Mesenchymal stem cell (in vitro differentiated cells and primary cell): ENCODE results near the gene CARD11.

ENCODE experiments used
- DNase-seq: peaks from one replicate; pipeline ENCODE4 v3.0.0-alpha.2; 2013
- H2AFZ ChIP-seq: one replicate; pipeline ENCODE4 v1.6.1; 2013; ENCODE audit warnings: low read depth, mild to moderate bottlenecking, control low read depth, inconsistent platforms, low read length, moderate library complexity
- H2AK5ac ChIP-seq: 2 replicates; pipeline ENCODE4 v1.6.1; 2013; ENCODE audit warnings: low read length, moderate library complexity, mild to moderate bottlenecking, inconsistent platforms; ENCODE audit not compliant: severe bottlenecking
- H2BK120ac ChIP-seq: one replicate; pipeline ENCODE4 v1.6.1; 2013; ENCODE audit warnings: low read depth, mild to moderate bottlenecking, inconsistent platforms, low read length, moderate library complexity
- H2BK12ac ChIP-seq, 2 experiments: one replicate each; pipeline ENCODE4 v1.6.1; 2013; ENCODE audit warnings: inconsistent platforms in 2 of 2, low read length in 2 of 2, mild to moderate bottlenecking in 2 of 2, moderate library complexity in 2 of 2, control low read depth in 1 of 2
- H2BK15ac ChIP-seq: one replicate; pipeline ENCODE4 v1.6.1; 2013; ENCODE audit warnings: mild to moderate bottlenecking, low read depth, inconsistent platforms; ENCODE audit not compliant: poor library complexity, severe bottlenecking
- H2BK5ac ChIP-seq: 2 replicates; pipeline ENCODE4 v1.6.1; 2013; ENCODE audit warnings: low read depth, mild to moderate bottlenecking, low read length, control low read depth, inconsistent platforms; ENCODE audit not compliant: poor library complexity, severe bottlenecking
- H3K14ac ChIP-seq, 2 experiments: one replicate each; pipeline ENCODE4 v1.6.1; 2013; ENCODE audit warnings: inconsistent platforms in 2 of 2, low read length in 2 of 2, control low read depth in 1 of 2, mild to moderate bottlenecking in 1 of 2, moderate library complexity in 1 of 2
- H3K18ac ChIP-seq, 2 experiments: one replicate each; pipeline ENCODE4 v1.6.1; 2013; ENCODE audit warnings: inconsistent platforms in 2 of 2, low read length in 2 of 2, control low read depth in 1 of 2, low read depth in 1 of 2, mild to moderate bottlenecking in 1 of 2
- H3K23ac ChIP-seq, 2 experiments: one replicate each; pipeline ENCODE4 v1.6.1; 2013; ENCODE audit warnings: inconsistent platforms in 2 of 2, low read length in 2 of 2, mild to moderate bottlenecking in 2 of 2, moderate library complexity in 2 of 2, control low read depth in 1 of 2
- H3K27ac ChIP-seq: 2 replicates; pipeline ENCODE4 v1.5.1; 2013; ENCODE audit warnings: mild to moderate bottlenecking, moderate library complexity, low read length, control low read depth, inconsistent platforms; ENCODE audit not compliant: poor library complexity, severe bottlenecking
- H3K27me3 ChIP-seq, 2 experiments: 2 replicates each; pipeline versions ENCODE4 v1.6.1 to v1.7.0; 2013; ENCODE audit warnings: low read length in 2 of 2, mild to moderate bottlenecking in 2 of 2, moderate library complexity in 2 of 2, control low read depth in 1 of 2, inconsistent platforms in 1 of 2; ENCODE audit not compliant: control insufficient read depth in 1 of 2, insufficient read depth in 1 of 2
- H3K36me3 ChIP-seq, 2 experiments: 2 replicates each; pipeline versions ENCODE4 v1.6.1 to v1.7.0; 2013; ENCODE audit warnings: low read length in 2 of 2, control low read depth in 1 of 2, inconsistent platforms in 1 of 2, low read depth in 1 of 2, mild to moderate bottlenecking in 1 of 2; ENCODE audit not compliant: insufficient read depth in 2 of 2, control insufficient read depth in 1 of 2
- H3K4ac ChIP-seq, 2 experiments: one replicate each; pipeline ENCODE4 v1.6.1; 2013; ENCODE audit warnings: inconsistent platforms in 2 of 2, low read length in 2 of 2, mild to moderate bottlenecking in 2 of 2, moderate library complexity in 2 of 2, control low read depth in 1 of 2, low read depth in 1 of 2
- H3K4me1 ChIP-seq: 2 replicates; pipeline ENCODE4 v1.6.1; 2013; ENCODE audit warnings: low read depth, low read length, control low read depth; ENCODE audit not compliant: control insufficient read depth, insufficient read depth
- H3K4me2 ChIP-seq: 2 replicates; pipeline ENCODE4 v1.6.1; 2013; ENCODE audit warnings: low read length, mild to moderate bottlenecking, inconsistent platforms; ENCODE audit not compliant: poor library complexity, severe bottlenecking
- H3K4me3 ChIP-seq, 2 experiments: 2 replicates each; pipeline versions ENCODE4 v1.5.1 to v1.7.0; 2013; ENCODE audit warnings: low read length in 2 of 2, mild to moderate bottlenecking in 2 of 2, control low read depth in 1 of 2, low read depth in 1 of 2; ENCODE audit not compliant: insufficient read depth in 1 of 2
- H3K79me1 ChIP-seq: replicated peaks from 2 replicates; pipeline ENCODE4 v1.6.1; 2013; ENCODE audit warnings: mild to moderate bottlenecking, control low read depth, low read length, inconsistent platforms; ENCODE audit not compliant: poor library complexity, severe bottlenecking
- H3K9ac ChIP-seq: 2 replicates; pipeline ENCODE4 v1.7.0; 2013; ENCODE audit warnings: mild to moderate bottlenecking, low read length, moderate library complexity
- H3K9me3 ChIP-seq: 2 replicates; pipeline ENCODE4 v1.7.0; 2013; ENCODE audit warnings: mild to moderate bottlenecking, low read length; ENCODE audit not compliant: control insufficient read depth
- H4K8ac ChIP-seq: one replicate; pipeline ENCODE4 v1.6.1; 2013; ENCODE audit warnings: inconsistent platforms, mild to moderate bottlenecking, low read length, moderate library complexity
- H4K91ac ChIP-seq: one replicate; pipeline ENCODE4 v1.6.1; 2013; ENCODE audit warnings: mild to moderate bottlenecking, low read length, inconsistent platforms
- WGBS: methylation state at CpG from one replicate; pipeline ENCODE4 v1.1.7; 2013; ENCODE audit warnings: mixed read lengths; 5-methylcytosine and 5-hydroxymethylcytosine counted together

Gene CARD11

DNA sequence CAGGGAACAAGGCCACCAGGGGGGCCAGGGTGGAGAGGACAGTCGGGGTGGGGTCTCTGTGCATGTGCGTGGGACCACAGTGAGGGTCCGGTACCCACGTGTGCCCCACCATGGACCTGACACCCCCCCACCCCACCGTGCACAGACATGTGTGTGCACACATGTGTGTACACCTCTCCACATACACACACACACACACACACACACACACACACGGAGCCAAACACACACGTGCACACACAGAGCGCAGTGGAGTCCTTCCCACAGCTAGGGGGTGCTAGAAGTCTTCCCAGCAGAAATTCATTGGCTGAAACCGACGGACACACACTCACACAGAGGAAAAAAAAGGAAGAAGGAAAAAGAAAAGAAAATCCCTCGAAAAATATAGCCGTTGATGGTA lies 156.8 kb downstream of the CARD11 start:
- Histone ChIP-seq H3K9ac (no peak overlapping the region), H3K79me1 (no peaks in the 10 kb centered on the region), H2BK12ac (no peak overlapping the region), H3K4me2 (no peak overlapping the region), H3K36me3 (no peaks in the 10 kb centered on the region), H3K18ac (no peak overlapping the region), H3K14ac (no peak overlapping the region), H3K4me1 (peaks cover 4% of the 10 kb centered on the region), H2AK5ac (no peak overlapping the region), H4K8ac (peak overlapping the region; percentile 61), H3K27ac (no peak overlapping the region), H2BK15ac (no peak overlapping the region), H2BK5ac (no peak overlapping the region), H3K23ac (no peak overlapping the region), H3K9me3 (no peaks in the 10 kb centered on the region), H2BK120ac (no peak overlapping the region), H4K91ac (no peak overlapping the region), H2AFZ (no peak overlapping the region), H3K27me3 (peaks cover 0 to 25% of the 10 kb centered on the region in 2 experiments), H3K4ac (no peak overlapping the region), H3K4me3 (no peak overlapping the region)
- peak; percentile 84 for DNase-seq
- WGBS: 14% methylated on average over 4 of the region's 12 CpGs

DNA sequence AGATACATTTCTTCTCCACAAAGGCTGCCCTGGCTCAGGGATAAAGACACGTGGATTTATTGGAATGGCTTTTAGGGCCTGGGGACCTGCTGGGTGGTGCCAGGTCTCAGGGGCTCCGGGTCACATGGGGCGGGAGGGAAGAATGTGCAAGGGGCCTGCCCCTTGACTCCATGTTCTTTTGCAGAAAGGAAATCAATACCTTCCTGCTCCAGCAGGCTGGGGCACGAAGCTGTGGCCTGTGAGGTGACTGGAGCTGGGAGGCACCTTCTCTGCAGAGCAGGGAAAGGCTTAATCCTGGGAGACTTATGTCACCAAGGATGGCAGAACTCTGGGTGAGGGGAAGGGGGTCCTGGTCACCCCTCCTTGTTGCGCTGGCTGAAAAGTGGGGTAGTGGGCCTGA lies 157.3 kb downstream of the CARD11 start:
- Histone ChIP-seq H2BK120ac (no peak overlapping the region), H3K4ac (no peak overlapping the region), H3K4me3 (no peak overlapping the region), H3K79me1 (no peaks in the 10 kb centered on the region), H3K9ac (no peak overlapping the region), H2BK12ac (no peak overlapping the region), H3K23ac (no peak overlapping the region), H2AFZ (no peak overlapping the region), H4K91ac (no peak overlapping the region), H3K4me2 (no peak overlapping the region), H4K8ac (no peak overlapping the region), H3K27ac (no peak overlapping the region), H3K27me3 (peaks cover 0 to 25% of the 10 kb centered on the region in 2 experiments), H3K9me3 (no peaks in the 10 kb centered on the region), H3K36me3 (no peaks in the 10 kb centered on the region), H2AK5ac (no peak overlapping the region), H3K18ac (no peak overlapping the region), H2BK5ac (no peak overlapping the region), H3K4me1 (peaks cover 4% of the 10 kb centered on the region), H3K14ac (no peak overlapping the region), H2BK15ac (no peak overlapping the region)
- 67% methylated on average over 5 of the region's 5 CpGs for WGBS
- no peak for DNase-seq

DNA sequence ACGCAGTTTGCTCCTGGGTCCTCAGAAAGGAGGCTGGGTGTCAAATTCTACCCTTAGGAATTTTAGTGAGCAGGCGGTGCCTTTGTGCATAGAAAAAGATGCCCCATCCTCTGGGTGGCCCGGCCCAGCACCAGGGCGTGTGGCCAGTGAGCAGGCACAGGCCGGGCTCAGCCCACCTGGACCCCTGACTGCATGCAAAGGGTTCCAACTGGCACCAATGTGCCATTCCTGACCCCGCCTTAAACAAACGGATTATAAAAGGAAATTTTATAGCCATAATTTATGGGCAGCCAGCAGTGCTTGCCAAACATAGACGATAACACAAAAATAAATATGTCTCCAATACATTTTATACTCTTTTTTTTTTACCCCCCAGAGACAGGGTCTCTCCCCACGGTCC lies 159.5 kb downstream of the CARD11 start:
- H3K27me3 ChIP-seq: peaks cover 0 to 34% of the 10 kb centered on the region in 2 experiments
- H3K23ac ChIP-seq: no peak overlapping the region
- no peak overlapping the region for H3K4ac ChIP-seq
- H3K9me3 ChIP-seq: no peaks in the 10 kb centered on the region
- no peak overlapping the region for H3K14ac ChIP-seq
- peaks cover 7% of the 10 kb centered on the region for H3K4me1 ChIP-seq
- H2AFZ ChIP-seq: no peak overlapping the region
- no peak overlapping the region for H4K91ac ChIP-seq
- no peak overlapping the region for H2BK12ac ChIP-seq
- H2BK15ac ChIP-seq: no peak overlapping the region
- no peak overlapping the region for H3K18ac ChIP-seq
- no peak overlapping the region for H3K4me2 ChIP-seq
- WGBS: 82% methylated on average over 9 of the region's 9 CpGs
- H2BK120ac ChIP-seq: no peak overlapping the region
- no peak overlapping the region for H2AK5ac ChIP-seq
- H3K27ac ChIP-seq: no peak overlapping the region
- H3K79me1 ChIP-seq: no peaks in the 10 kb centered on the region
- H3K36me3 ChIP-seq: no peaks in the 10 kb centered on the region
- no peak for DNase-seq
- H3K9ac ChIP-seq: no peak overlapping the region
- H2BK5ac ChIP-seq: no peak overlapping the region
- no peak overlapping the region for H3K4me3 ChIP-seq
- no peak overlapping the region for H4K8ac ChIP-seq

DNA sequence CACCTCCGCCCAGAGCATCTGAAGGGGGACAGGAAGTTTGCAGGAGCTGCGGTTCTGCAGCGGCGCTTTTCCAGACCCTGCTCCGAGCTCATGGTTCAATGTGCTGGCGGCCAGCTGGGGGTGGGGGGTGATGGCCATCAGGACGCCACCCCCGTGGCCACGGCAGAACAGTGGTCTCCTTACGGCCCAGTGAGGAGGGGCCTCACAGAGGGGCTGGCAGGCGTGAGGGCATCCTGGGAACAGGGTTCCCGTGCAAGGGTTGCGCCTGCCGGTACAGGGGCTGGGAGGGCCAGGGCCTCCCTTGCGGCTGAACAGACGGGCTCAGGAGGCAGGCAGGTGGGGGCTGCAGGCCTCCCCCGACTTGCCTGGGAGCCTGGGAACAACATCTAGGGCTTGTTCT lies 160.6 kb downstream of the CARD11 start:
- Histone ChIP-seq H2BK15ac (no peak overlapping the region), H3K27ac (no peak overlapping the region), H3K14ac (no peak overlapping the region), H3K36me3 (no peaks in the 10 kb centered on the region), H2BK12ac (no peak overlapping the region), H4K8ac (no peak overlapping the region), H2BK120ac (no peak overlapping the region), H3K23ac (no peak overlapping the region), H3K79me1 (no peaks in the 10 kb centered on the region), H2AK5ac (no peak overlapping the region), H3K4me3 (peak overlapping the region in 1 of 2 experiments; percentile 17), H3K18ac (no peak overlapping the region), H3K9ac (no peak overlapping the region), H3K4me1 (peaks cover 7% of the 10 kb centered on the region), H2AFZ (no peak overlapping the region), H3K4ac (no peak overlapping the region), H3K9me3 (no peaks in the 10 kb centered on the region), H3K27me3 (peaks cover 0 to 34% of the 10 kb centered on the region in 2 experiments), H3K4me2 (no peak overlapping the region), H2BK5ac (no peak overlapping the region), H4K91ac (no peak overlapping the region)
- 84% methylated on average over 17 of the region's 17 CpGs for WGBS
- DNase-seq: no peak
